H1 (cell line): Measurements from ENCODE around the gene FAM98C. TPM values are rescaled to one million over a fixed set of nuclear protein-coding genes. Genes with fewer than 3 reads are reported as not detected.

ENCODE experiments used
- CTCF ChIA-PET: fragments of 300-600 bp; sonication (Branson Sonifier 250); formaldehyde crosslinking; loops from one replicate; lab custom pipeline; 2021; ENCODE audit not compliant: partially characterized antibody; lab: Charles Lee
- POLR2A ChIA-PET: fragments of 300-600 bp; sonication (Branson Sonifier 250); formaldehyde crosslinking; loops from one replicate; lab custom pipeline; 2021; ENCODE audit warnings: inconsistent platforms; ENCODE audit not compliant: partially characterized antibody; lab: Charles Lee
- DNase-seq, 2 experiments: peaks; one replicate each; pipeline versions ENCODE4 v3.0.0 to v3.0.0-alpha.2; 2010 to 2022; ENCODE audit warnings: low spot score in 2 of 2, low read depth in 1 of 2, mixed read lengths in 1 of 2
- FAIRE-seq: peaks from 2 replicates; lab custom pipeline; 2011; peaks lifted over from hg19 to GRCh38; lab: Jason Lieb, UNC
- H2AFZ ChIP-seq: 2 replicates; pipeline ENCODE4 v1.8.1; 2012; ENCODE audit warnings: low read length, inconsistent platforms
- H2AK5ac ChIP-seq: 2 replicates; pipeline ENCODE4 v1.6.1; 2013; ENCODE audit warnings: low read depth, low read length
- H2BK120ac ChIP-seq: replicated peaks from 2 replicates; pipeline ENCODE3; 2013; ENCODE audit warnings: low read depth, low read length, inconsistent platforms
- H2BK12ac ChIP-seq: 2 replicates; pipeline ENCODE4 v1.6.1; 2013; ENCODE audit warnings: low read depth, low read length
- H2BK15ac ChIP-seq: 2 replicates; pipeline ENCODE4 v1.6.1; 2013; ENCODE audit warnings: low read length
- H2BK20ac ChIP-seq: 2 replicates; pipeline ENCODE4 v1.6.1; 2013; ENCODE audit warnings: low read length
- H2BK5ac ChIP-seq: 2 replicates; pipeline ENCODE4 v1.6.1; 2013; ENCODE audit warnings: low read depth, low read length
- H3K14ac ChIP-seq: 2 replicates; pipeline ENCODE4 v1.6.1; 2013; ENCODE audit warnings: inconsistent platforms; ENCODE audit not compliant: insufficient read length
- H3K18ac ChIP-seq: 2 replicates; pipeline ENCODE4 v1.6.1; 2013; ENCODE audit warnings: low read length; ENCODE audit errors: extremely low read depth
- H3K23ac ChIP-seq: 2 replicates; pipeline ENCODE4 v1.6.1; 2013; ENCODE audit warnings: inconsistent platforms; ENCODE audit not compliant: insufficient read length
- H3K23me2 ChIP-seq: 2 replicates; pipeline ENCODE4 v1.6.1; 2013; ENCODE audit warnings: low read depth, low read length
- H3K27ac ChIP-seq: 2 replicates; pipeline ENCODE4 v1.6.1; 2011; ENCODE audit warnings: low read depth, low read length, inconsistent platforms
- H3K27me3 ChIP-seq, 4 experiments: replicated peaks in 1 of 4; 1 replicate in 1 of 4; 2 replicates in 3 of 4; pipeline versions ENCODE4 v1.6.1 to v1.8.1; 2011 to 2013; ENCODE audit warnings: low read length in 3 of 4, mild to moderate bottlenecking in 3 of 4, inconsistent platforms in 2 of 4, mixed read lengths in 2 of 4, moderate library complexity in 1 of 4; ENCODE audit not compliant: control insufficient read depth in 3 of 4, insufficient read depth in 3 of 4; ENCODE audit errors: extremely low read depth in 1 of 4
- H3K36me3 ChIP-seq, 4 experiments: 2 replicates each; pipeline versions ENCODE4 v1.6.1 to v1.8.1; 2011 to 2013; ENCODE audit warnings: mild to moderate bottlenecking in 4 of 4, low read length in 3 of 4, moderate library complexity in 2 of 4, control low read depth in 1 of 4, inconsistent platforms in 1 of 4; ENCODE audit not compliant: insufficient read depth in 4 of 4, control insufficient read depth in 2 of 4
- H3K4ac ChIP-seq: replicated peaks from 2 replicates; pipeline ENCODE3; 2013; ENCODE audit warnings: low read length, low read depth, mixed read lengths, inconsistent platforms; ENCODE audit not compliant: insufficient read length
- H3K4me1 ChIP-seq, 4 experiments: replicated peaks in 1 of 4; 1 replicate in 1 of 4; 2 replicates in 3 of 4; pipeline versions ENCODE4 v1.6.1 to v1.8.1; 2011 to 2013; ENCODE audit warnings: low read length in 3 of 4, inconsistent platforms in 2 of 4, mixed read lengths in 1 of 4; ENCODE audit not compliant: insufficient read depth in 4 of 4, control insufficient read depth in 3 of 4
- H3K4me2 ChIP-seq, 2 experiments: 2 replicates each; pipeline versions ENCODE4 v1.6.1 to v1.8.1; 2011 to 2013; ENCODE audit warnings: low read depth in 2 of 2, low read length in 2 of 2, control low read depth in 1 of 2, inconsistent platforms in 1 of 2, mild to moderate bottlenecking in 1 of 2; ENCODE audit not compliant: insufficient read depth in 1 of 2
- H3K4me3 ChIP-seq, 4 experiments: fragments of 200-600, 300-600 bp in 1 of 4; sonication (generic), shearing (Covaris generic), sonication (Bioruptor Twin) in 1 of 4; 2 replicates each; pipeline versions ENCODE4 v1.5.1 to v1.8.1; 2011 to 2016; ENCODE audit warnings: low read length in 4 of 4, low read depth in 3 of 4, control low read depth in 2 of 4, inconsistent platforms in 2 of 4, mild to moderate bottlenecking in 2 of 4, mixed read lengths in 1 of 4, moderate library complexity in 1 of 4; ENCODE audit not compliant: insufficient read depth in 2 of 4; ENCODE audit errors: extremely low read depth in 1 of 4
- H3K56ac ChIP-seq: replicated peaks from 2 replicates; pipeline ENCODE3; 2013; ENCODE audit warnings: low read depth, mild to moderate bottlenecking, mixed read lengths, low read length, inconsistent platforms; ENCODE audit not compliant: insufficient read length
- H3K79me1 ChIP-seq: 2 replicates; pipeline ENCODE4 v1.6.1; 2013; ENCODE audit warnings: low read depth, low read length, control low read depth
- H3K79me2 ChIP-seq, 2 experiments: 2 replicates each; pipeline versions ENCODE4 v1.6.1 to v1.8.1; 2012 to 2013; ENCODE audit warnings: low read length in 2 of 2, mild to moderate bottlenecking in 2 of 2, inconsistent platforms in 1 of 2; ENCODE audit not compliant: insufficient read depth in 2 of 2, control insufficient read depth in 1 of 2
- H3K9ac ChIP-seq, 4 experiments: replicated peaks in 1 of 4; 1 replicate in 1 of 4; 2 replicates in 3 of 4; pipeline versions ENCODE4 v1.6.1 to v1.8.1; 2011 to 2013; ENCODE audit warnings: low read depth in 3 of 4, low read length in 3 of 4, control low read depth in 2 of 4, mild to moderate bottlenecking in 2 of 4, moderate library complexity in 2 of 4, inconsistent platforms in 1 of 4; ENCODE audit errors: extremely low read depth in 1 of 4
- H3K9me3 ChIP-seq, 2 experiments: 2 replicates each; pipeline versions ENCODE4 v1.6.1 to v1.8.1; 2012 to 2013; ENCODE audit warnings: mild to moderate bottlenecking in 2 of 2, moderate library complexity in 2 of 2, control low read depth in 1 of 2, inconsistent platforms in 1 of 2, low read depth in 1 of 2, low read length in 1 of 2, mixed read lengths in 1 of 2; ENCODE audit not compliant: insufficient read depth in 2 of 2
- H4K20me1 ChIP-seq, 2 experiments: replicated peaks in 1 of 2; 2 replicates each; pipeline versions ENCODE3 to v1.8.1; 2011 to 2013; ENCODE audit warnings: inconsistent platforms in 2 of 2, low read length in 2 of 2, mild to moderate bottlenecking in 1 of 2; ENCODE audit not compliant: insufficient read depth in 2 of 2, control insufficient read depth in 1 of 2
- H4K5ac ChIP-seq: 2 replicates; pipeline ENCODE4 v1.6.1; 2013; ENCODE audit warnings: low read length, low read depth, mixed read lengths, inconsistent platforms; ENCODE audit not compliant: insufficient read length
- H4K8ac ChIP-seq: 2 replicates; pipeline ENCODE4 v1.8.0; 2013; ENCODE audit warnings: mild to moderate bottlenecking, moderate library complexity, low read length, inconsistent platforms; ENCODE audit not compliant: insufficient read depth; ENCODE audit errors: extremely low read depth
- H4K91ac ChIP-seq: replicated peaks from 2 replicates; pipeline ENCODE3; 2013; ENCODE audit warnings: low read length, mixed read lengths, inconsistent platforms; ENCODE audit not compliant: insufficient read length
- ATF2 ChIP-seq: IDR thresholded peaks from 2 replicates; pipeline ENCODE4 v1.6.1; 2012; ENCODE audit warnings: low read length, inconsistent platforms
- BCL11A ChIP-seq, 2 experiments: IDR thresholded peaks; one replicate each; pipeline ENCODE4 v1.6.1; 2011; ENCODE audit warnings: low read depth in 2 of 2, low read length in 2 of 2, mild to moderate bottlenecking in 2 of 2
- BRCA1 ChIP-seq: IDR thresholded peaks from 2 replicates; pipeline ENCODE4 v1.6.1; 2012; ENCODE audit warnings: low read depth, low read length, improper control_type of control experiment
- CHD2 ChIP-seq: IDR thresholded peaks from 2 replicates; pipeline ENCODE4 v1.6.1; 2012; ENCODE audit warnings: low read length, improper control_type of control experiment
- CTCF ChIP-seq, 3 experiments: IDR thresholded peaks; 1 replicate in 2 of 3; 2 replicates in 1 of 3; pipeline versions ENCODE4 v1.5.1 to v1.6.1; 2011; ENCODE audit warnings: low read length in 3 of 3, mild to moderate bottlenecking in 3 of 3, inconsistent platforms in 2 of 3, low read depth in 1 of 3, moderate library complexity in 1 of 3; ENCODE audit not compliant: insufficient read depth in 1 of 3; ENCODE audit errors: control extremely low read depth in 1 of 3
- HDAC6 ChIP-seq: IDR thresholded peaks from one replicate; pipeline ENCODE4 v1.7.1; 2012; ENCODE audit warnings: low read depth, mild to moderate bottlenecking, inconsistent platforms, low read length, moderate library complexity
- JUN ChIP-seq: IDR thresholded peaks from 2 replicates; pipeline ENCODE4 v1.6.1; 2011; ENCODE audit warnings: low read depth, mild to moderate bottlenecking, improper control_type of control experiment, low read length
- SP1 ChIP-seq: IDR thresholded peaks from 2 replicates; pipeline ENCODE4 v1.6.1; 2011; ENCODE audit warnings: low read depth, low read length
- YY1 ChIP-seq: IDR thresholded peaks from 2 replicates; pipeline ENCODE4 v1.6.1; 2011; ENCODE audit warnings: low read depth, mild to moderate bottlenecking, low read length
- ZNF274 ChIP-seq: IDR thresholded peaks from 2 replicates; pipeline ENCODE4 v1.7.0; 2012; ENCODE audit warnings: low read length, borderline replicate concordance; ENCODE audit errors: extremely low read depth
- WGBS, 2 experiments: shearing (Covaris generic) in 1 of 2; methylation state at CpG; one replicate each; pipeline versions ENCODE4 v1.1.6 to v1.1.7; 2013 to 2015; ENCODE audit warnings: low lambda C conversion rate in 2 of 2, mixed read lengths in 2 of 2, inconsistent platforms in 1 of 2, low coverage in 1 of 2, missing lambda C conversion rate in 1 of 2; ENCODE audit not compliant: insufficient replicate concordance in 2 of 2, insufficient coverage in 1 of 2, insufficient read length in 1 of 2; ENCODE audit errors: extremely low coverage in 1 of 2, missing lambda C conversion rate in 1 of 2; 5-methylcytosine and 5-hydroxymethylcytosine counted together
- polyA plus RNA-seq, 7 experiments: library from polyadenylated mRNA; depleted of rRNA in 3 of 7; stranded (reverse) in 5 of 7; unstranded in 2 of 7; fragments of >200 nt in 5 of 7; fragments of 200-250 nt in 2 of 7; gene quantifications; 1 replicate in 5 of 7; 2 replicates in 1 of 7; 4 replicates in 1 of 7; pipeline versions ENCODE4 v1.2.1 to v1.2.3, GENCODE V29; 2011 to 2013; ENCODE audit warnings: missing spikeins in 2 of 7, mixed read lengths in 2 of 7
- total RNA-seq: library from RNA; stranded (reverse); fragmentation: NEBNext Ultra II Directional; extraction: Animal tissue kit (Norgen Biotek cat#: 25700); gene quantifications from 2 replicates; pipeline ENCODE4 v1.2.1, GENCODE V29; 2021

Gene FAM98C
- total and polyA plus RNA-seq, 2 of the 8 experiments (the other 6 are each of a cell fraction or from before 2014, with no cell fraction given) = 6.1 to 9.4 TPM

GRCh38 chr19:38371081-38371480 is 31.8 kb upstream of the FAM98C start:
- no peak overlapping the region for H2BK120ac ChIP-seq
- H3K4ac ChIP-seq = no peak overlapping the region
- no peak overlapping the region for H2AFZ ChIP-seq
- H2AK5ac ChIP-seq = no peak overlapping the region
- H3K23me2 ChIP-seq = peaks cover 7% of the 10 kb centered on the region; the same call in 1 of the 2 replicates
- H3K9me3 ChIP-seq = no peaks in the 10 kb centered on the region
- TF ChIP-seq ATF2 (no peak), CTCF (IDR thresholded peaks at IDR 0.05; ENCODE audit: control extremely low read depth in 1 of 3, insufficient read depth in 1 of 3, low read depth in 1 of 3, low read length in 3 of 3) (no peak), ZNF274 (no peak), YY1 (no peak), SP1 (no peak), HDAC6 (no peak), CHD2 (no peak), BRCA1 (no peak), JUN (no peak), BCL11A (IDR thresholded peaks at IDR 0.05; ENCODE audit: low read depth in 2 of 2, low read length in 2 of 2) (no peak)
- H3K4me2 ChIP-seq = no peak overlapping the region
- 97% methylated on average over 6 of the region's 6 CpGs; no CpG with 5 or more reads in 1 of the 2 experiments for WGBS, 2 experiments
- H4K8ac ChIP-seq = no peak overlapping the region
- no peak overlapping the region for H2BK5ac ChIP-seq
- ChIA-PET POLR2A (no interaction called here), CTCF (interaction anchor here (1.4 to 1.6 kb wide), 2 partner anchors 14 to 126 kb away, joined by 4 read pairs; no protein-coding TSS in a partner anchor)
- H3K4me3 ChIP-seq = no peak overlapping the region
- H4K91ac ChIP-seq = no peak overlapping the region
- no peak overlapping the region for H3K14ac ChIP-seq
- H3K79me1 ChIP-seq = peaks cover 8% of the 10 kb centered on the region
- H2BK20ac ChIP-seq = no peak overlapping the region
- peaks cover 0 to 2% (median 0%) of the 10 kb centered on the region in 4 experiments; a peak in 2 of 7 replicates for H3K27me3 ChIP-seq
- no peak overlapping the region for H3K18ac ChIP-seq
- H2BK15ac ChIP-seq = no peak overlapping the region
- no peak overlapping the region for H2BK12ac ChIP-seq
- H3K79me2 ChIP-seq = peaks cover 0 to 11% of the 10 kb centered on the region in 2 experiments; a peak in 2 of 4 replicates
- no peaks in the 10 kb centered on the region for H3K36me3 ChIP-seq
- H4K20me1 ChIP-seq = peaks cover 0 to 5% of the 10 kb centered on the region in 2 experiments
- no peak overlapping the region for H3K23ac ChIP-seq
- FAIRE-seq (no peak), DNase-seq (no peak)
- no peak overlapping the region for H4K5ac ChIP-seq
- H3K56ac ChIP-seq = no peak overlapping the region
- H3K27ac ChIP-seq = no peak overlapping the region
- H3K4me1 ChIP-seq = peaks cover 0 to 6% (median 3%) of the 10 kb centered on the region in 4 experiments; a peak in 3 of 7 replicates
- H3K9ac ChIP-seq = no peak overlapping the region
